Measurements from ENCODE around the gene KRT76.

- TF ChIP-seq CTCF (optimal IDR thresholded peaks at IDR 0.05 in 1 of 3, IDR thresholded peaks at IDR 0.05 in 1 of 3, conservative IDR thresholded peaks at IDR 0.05 in 1 of 3; ENCODE audit: extremely low read depth in 1 of 3, insufficient read depth in 2 of 3, low read length in 3 of 3) (no peak), EZH2 (IDR thresholded peaks at IDR 0.05; ENCODE audit: low read length) (no peak)
Measured at GRCh38 chr12:52782502-52782901, 5.4 kb upstream of the KRT76 start.
